ENCODE measurements around the gene SLC1A7. TPM values are rescaled to one million over a fixed set of nuclear protein-coding genes. Genes with fewer than 3 reads are reported as not detected.
A peak's percentile ranks its signal among the peaks of the same experiment; 100 is the strongest.
"Not testable (repeated sequence)": the region's sequence is repeated elsewhere in the genome, so short reads cannot be mapped to it uniquely, and the experiment has no call there.

Gene SLC1A7
- not detected for total RNA-seq

DNA sequence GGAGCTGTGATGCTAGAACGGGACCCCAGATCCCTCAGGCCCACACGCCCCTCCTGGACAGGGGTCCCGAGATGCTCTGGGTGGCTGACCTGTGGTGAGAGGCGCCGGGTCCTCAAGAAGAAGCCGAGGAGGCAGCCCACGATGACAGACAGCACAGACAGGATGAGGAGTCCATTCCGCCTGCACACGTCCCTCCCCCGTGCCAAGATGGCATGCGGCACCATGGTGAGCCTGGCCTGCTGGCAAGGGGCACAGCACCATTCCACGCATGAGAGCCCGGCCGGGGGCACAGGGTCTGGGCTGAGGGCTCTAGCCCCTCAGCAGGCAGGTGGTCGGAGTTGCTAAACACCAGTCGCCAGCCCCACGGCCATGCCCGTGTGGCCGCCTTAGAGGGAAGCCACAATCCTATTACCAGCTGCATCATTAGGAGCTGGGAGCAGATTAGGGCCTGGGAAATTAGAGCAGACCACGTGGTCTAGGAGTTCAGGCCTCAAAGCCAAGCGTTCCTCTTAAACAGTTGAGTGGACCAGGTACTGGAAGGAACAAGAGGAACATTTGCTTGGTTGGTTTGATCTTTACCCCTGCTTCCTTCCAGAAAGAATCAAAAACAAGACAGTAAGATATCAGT is at the start of gene SLC1A7:
Gene SLC1A7 (minus strand): TSS at position 413 of the 628 bp plus-strand sequence. CDS start 189 bp downstream, at position 224.
- DNase-seq (ENCODE audit: low spot score), result no peak

DNA sequence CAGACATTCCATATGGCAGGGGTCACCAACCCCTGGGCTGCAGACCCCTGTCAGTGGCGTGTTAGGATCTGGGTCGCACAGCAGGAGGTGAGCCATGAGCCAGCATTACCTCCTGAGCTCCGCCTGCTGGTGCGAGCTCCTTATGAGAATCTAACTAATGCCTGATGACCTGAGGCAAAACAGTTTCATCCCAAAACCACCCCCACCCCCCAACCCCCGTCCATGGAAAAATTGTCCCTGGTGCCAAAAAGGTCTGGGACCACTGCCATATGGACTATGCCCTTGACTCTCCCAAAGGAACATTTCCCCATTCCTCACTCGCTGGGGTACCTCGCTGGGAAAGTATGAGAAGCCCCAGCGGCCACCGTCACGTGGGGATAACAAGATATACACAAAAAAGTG is 47.8 kb upstream of the SLC1A7 start:
- no peak for DNase-seq (ENCODE audit: low spot score)

DNA sequence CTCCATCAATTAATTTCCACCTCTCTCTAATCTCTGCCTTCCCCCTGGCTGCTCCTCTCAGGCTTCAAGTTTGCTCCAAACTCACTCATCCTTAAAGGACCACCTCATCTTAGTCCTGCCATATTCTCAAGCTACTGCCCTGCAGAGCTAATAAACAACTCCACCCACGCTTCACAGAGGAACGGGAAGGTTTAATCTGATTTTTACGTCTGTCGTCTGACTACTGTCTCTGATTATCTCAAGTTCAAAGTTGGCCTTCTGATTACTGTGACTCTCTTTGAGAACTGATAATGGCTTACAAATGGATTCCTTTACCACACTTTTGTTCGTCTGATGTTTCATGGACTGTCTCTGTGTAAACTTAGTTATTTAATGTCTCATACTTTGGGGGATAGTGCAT is 46.6 kb upstream of the SLC1A7 start:
- DNase-seq (ENCODE audit: low spot score), result no peak

DNA sequence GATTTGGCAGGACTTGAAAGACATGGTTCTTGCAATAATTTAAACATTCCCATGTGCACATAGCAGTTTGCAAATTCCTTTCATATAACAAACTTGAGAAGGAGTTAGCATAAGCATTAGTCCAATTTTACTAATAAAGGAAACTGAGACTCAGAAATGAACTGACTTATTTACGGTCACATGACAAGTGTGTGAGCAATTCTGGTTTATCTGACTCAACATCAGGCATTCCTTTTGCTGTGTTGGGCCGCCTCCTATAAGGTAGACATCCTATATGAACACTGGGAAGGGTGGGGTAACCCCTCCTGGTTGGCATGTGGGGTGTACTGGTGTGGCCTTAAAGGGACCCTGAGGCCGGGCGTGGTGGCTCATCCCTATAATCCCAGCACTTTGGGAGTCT is 45.7 kb upstream of the SLC1A7 start:
- no peak for DNase-seq (ENCODE audit: low spot score)

DNA sequence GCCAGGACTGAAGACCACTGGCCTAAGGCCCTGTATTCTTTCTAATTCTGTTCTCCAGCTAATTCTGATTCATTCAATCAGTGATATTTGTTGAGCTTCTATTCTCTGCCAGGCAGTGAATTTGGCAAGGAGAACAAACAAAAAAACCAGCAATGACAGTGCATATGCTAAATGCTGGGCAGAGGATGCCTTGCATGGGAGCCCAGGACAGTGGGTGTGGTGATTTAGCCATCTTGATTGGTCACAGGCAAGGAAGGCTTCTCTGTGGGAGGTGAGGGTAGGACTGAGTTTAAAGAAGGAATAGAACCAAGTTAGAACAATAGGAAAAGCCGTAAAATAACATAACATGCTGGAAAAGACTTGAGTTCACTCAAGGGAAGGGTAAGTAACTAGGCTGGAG is 45.0 kb upstream of the SLC1A7 start:
- no peak for DNase-seq (ENCODE audit: low spot score)

DNA sequence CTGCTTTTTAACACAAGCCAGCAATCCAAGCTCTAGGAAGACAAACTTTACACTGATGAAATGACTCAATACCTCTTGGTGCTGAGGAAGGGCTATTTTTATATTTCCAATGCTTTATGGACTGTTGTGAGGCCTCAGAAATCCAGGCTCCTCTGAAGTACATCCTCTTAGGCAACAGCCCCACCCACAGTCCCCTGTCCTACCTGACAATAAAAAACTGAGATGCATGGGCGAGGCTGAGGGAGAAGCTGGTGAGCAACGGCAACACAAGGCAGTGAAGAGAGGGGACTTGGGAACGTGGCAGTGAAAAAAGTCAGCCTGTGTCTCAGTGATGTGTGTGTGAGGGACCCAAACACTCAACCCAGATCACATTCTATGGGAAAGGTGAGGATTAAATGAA is 44.1 kb upstream of the SLC1A7 start:
- no peak for DNase-seq (ENCODE audit: low spot score)

DNA sequence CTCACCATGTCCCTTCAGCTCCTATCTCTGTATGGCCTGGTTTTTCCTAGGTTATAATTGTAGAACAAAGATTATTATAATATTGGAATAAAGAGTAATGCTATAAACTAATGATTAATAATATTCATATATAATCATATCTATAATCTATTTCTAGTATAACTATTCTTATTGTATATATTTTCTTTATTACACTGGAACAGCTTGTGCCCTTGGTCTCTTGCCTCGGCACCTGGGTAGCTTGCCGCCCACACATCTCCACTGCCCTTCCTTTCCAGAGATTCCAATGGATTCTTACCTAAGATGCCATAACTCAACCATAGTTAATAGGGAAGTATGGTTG is 43.5 kb upstream of the SLC1A7 start:
- DNase-seq (ENCODE audit: low spot score), result not testable (repeated sequence)

DNA sequence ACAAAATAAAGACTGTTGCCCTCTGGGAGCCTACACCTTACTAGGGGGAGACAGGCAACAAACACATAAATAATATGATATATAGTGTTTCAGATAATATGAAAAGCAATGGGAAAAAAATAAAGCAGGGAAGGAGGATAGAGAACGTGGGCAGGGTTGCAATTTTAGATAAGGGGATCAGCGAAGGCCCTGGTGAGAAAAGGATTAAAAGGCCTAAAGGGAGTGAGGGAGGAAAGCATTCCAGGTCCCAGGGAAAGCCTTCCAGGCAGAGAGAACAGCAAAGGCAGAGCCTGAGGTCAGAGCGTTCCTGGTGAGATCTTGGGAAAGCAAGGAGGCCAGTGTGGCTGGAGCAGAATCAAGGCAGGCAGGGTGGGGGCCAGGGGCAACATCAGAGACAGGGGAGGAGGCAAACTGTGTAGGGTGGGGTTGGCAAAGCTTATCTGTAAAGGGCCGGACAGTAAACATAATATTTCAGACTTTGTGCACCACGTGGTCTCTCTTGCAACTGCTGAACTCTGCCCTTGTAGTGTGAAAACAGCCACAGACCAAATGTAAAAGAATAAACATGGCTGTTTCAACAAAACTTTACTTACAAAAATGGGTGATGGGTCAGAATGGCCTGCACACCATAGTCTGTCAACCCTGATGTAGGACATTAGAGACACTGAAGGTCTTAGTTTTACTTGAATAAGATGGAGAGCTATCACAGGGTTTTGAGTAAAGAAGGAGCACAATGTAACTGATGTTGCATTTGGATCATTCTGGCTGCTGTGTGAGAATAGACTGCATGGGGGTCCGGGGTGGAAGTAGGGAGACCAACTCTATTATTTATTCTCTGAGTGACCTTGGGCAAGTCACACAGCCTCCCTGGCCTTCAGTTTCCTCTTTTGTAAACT is 40.9 kb upstream of the SLC1A7 start:
- no peak for DNase-seq (ENCODE audit: low spot score)

DNA sequence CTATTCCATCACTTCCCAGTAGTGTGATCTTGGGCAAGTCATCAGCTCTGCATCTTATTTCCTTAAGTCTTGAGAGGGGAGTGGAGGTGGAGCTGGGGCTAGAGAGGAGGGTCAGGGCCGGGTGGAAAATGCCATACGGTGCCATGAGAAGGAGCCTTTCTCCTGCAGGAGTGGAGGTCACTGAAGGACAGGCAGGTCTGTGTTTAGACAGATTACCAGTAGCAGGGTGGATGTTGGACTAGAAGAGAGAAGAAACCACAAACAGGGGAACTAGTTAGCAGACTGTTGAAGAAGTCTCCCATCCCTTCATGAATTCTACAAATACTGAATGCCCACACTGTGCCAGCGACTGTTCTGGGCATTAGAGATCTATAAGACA is 40.3 kb upstream of the SLC1A7 start:
- DNase-seq (ENCODE audit: low spot score), result no peak

DNA sequence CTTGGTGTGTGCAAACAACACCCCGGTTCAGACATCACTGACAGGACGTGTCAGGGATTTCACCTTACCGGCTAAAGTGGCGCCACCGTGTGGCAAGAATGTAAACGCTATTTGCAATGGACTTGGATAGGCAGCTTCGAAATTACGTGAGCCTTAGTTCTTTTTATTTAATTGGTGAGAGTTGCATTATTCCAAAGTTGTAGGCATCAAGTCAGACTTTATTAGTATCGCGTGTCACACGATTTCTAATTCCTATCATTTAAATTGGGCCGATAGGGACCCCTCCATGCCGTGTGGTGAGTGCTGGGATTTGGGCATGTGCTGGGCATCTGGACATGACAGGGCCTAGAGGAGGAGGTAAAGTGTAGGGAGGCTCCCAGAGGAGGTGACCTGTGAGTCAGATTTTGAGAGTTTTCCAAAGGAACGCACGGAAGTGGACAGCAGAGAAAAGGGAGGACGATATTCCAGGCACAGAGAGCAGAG is 39.7 kb upstream of the SLC1A7 start:
- DNase-seq (ENCODE audit: low spot score), result peak; percentile 81

DNA sequence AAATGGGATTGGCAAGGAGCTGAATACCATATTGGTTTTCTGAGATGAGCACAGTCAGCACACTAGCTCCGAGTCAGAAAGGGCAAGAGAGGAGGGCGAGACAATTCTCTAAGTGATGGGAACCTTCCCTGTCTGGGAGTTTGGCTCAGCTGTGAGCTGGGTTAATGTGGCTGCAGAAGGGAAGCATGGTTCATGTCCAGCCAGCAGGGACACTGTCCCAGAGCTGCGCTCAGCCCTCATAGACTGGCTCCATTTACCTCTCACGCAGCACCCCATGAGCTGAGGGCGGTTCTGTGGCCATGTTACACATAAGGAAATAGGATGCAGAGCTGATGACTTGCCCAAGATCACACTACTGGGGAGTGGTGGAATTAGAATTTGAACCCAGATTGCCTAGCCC is 38.5 kb upstream of the SLC1A7 start:
- DNase-seq (ENCODE audit: low spot score), result no peak

DNA sequence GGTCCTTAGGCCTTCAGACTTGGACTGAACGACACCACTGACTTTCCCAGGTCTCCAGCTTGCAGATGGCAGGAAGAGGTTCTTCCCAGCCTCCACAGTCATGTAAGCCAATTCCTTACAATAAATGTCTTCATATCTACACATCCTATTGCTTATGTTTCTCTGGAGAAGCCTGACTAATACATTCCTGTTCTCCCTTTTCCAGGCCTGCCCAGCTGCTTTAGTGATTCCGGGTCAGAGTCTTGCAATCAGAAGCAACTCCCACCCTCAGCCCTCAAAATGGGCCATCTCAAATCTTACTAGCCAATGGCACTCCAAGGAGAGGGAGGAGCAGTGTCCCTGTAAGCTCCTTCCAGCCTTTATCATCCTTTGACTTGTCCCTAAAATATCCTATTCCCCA is 37.8 kb upstream of the SLC1A7 start:
- no peak for DNase-seq (ENCODE audit: low spot score)

DNA sequence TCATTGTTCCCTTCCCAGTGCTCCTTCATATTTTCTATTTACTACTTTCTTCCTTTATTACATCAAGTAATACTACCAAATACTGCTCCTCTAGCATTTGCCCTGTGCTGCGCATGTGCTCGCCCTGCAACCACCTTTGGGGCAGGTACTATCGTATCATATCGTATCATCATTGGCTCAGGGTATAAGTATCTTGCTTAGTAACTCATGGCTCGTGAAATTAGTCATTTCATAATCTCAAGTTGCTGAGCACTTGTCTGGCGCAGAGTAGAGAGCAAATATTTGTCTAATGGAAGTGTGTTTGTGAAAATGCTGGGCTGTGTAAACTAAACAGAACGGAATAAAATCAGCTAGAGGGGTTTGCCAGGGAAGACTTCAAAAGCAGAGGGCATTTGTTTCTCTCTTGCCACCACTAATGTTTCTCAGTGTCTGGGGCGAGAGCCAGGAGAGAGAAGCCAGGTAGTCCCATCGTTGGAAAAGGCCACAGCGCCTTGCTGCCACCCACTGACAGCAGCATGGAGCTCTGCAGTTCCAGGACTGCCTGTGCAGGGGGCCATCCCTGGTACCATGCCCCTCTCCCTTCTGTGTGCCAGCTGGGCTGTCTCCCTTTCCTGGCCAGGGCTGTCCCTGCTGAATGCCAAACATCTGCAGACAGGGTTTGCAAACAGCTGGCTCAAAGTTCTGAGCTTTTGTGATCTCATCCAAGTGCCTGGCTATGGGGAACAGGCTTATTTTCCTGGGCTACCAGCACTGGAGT is 34.2 kb upstream of the SLC1A7 start:
- DNase-seq (ENCODE audit: low spot score), result no peak

DNA sequence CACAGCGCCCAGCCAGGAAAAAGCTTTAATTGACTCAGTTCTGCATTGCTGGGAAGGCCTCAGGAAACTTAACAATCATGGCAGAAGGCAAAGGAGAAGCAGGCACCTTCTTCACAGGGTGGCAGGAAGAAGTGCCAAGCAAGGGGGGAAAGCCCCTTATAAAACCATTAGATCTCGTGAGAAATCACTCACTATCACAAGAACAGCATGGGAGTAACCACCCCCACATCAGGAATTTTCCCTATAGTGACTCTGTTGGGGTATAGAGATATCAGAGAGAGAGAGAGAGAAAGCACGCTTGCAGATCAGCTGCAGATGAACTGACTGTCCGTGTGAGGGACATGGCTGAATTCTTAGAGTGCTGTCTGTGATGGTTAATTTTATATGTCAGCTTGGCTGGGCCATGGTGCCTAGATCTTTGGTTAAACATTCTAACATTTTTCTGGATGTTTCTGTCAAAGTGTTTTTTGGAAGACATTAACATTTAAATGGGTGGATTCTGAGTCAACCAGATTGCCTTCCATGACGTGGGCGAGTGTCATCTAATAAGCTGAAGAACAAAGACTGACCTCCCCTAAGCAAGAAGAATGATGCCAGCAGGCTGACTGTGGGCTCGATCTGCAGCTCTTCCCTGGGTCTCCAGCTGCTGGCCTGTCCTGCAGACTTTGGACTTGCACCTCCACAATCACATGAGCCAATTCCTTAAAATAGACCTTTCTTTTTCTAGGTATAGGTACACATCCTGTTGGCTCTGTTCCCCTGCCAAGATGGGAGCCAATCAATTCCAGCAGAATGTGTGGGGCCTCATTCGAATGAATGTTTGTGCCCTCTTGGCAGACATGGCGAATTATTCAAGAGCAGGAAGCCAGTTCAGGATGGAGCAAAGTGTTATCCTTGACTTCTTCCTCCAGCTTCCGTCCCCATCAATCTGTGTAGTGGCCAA is 32.8 kb upstream of the SLC1A7 start:
- no peak for DNase-seq (ENCODE audit: low spot score)

DNA sequence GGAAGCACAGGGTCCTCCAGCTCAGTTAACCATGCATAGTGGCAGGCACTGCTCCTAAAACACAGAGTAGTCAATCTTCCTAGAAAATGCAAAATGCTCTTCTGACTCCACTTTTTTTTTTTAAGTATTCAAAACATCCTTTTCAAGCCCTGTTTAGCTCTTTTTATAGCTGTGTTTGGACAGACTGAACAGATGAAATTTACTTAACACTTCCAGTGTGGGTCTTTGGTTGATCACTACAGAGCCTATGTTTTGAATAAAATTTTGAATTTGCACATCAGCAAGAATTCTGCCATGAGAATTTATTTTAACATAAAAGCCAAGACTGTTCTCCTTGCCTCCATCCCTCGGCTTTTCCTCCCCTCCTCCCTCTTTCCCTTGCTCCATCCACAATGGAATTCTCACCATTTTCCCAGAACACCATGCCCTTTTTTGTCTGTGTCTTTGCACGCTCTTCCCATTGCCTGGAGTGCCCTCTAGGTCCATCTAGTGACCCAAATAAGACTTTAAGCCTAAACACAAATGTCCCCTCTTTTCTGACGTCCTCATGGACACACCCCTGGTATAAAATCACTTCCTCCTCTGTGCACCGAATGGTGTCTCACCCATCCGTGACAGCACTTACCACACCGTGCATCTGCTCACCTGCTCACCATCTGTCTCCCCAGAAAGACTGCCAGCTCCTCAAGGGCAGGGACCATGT is 30.1 kb upstream of the SLC1A7 start:
- DNase-seq (ENCODE audit: low spot score), result no peak

DNA sequence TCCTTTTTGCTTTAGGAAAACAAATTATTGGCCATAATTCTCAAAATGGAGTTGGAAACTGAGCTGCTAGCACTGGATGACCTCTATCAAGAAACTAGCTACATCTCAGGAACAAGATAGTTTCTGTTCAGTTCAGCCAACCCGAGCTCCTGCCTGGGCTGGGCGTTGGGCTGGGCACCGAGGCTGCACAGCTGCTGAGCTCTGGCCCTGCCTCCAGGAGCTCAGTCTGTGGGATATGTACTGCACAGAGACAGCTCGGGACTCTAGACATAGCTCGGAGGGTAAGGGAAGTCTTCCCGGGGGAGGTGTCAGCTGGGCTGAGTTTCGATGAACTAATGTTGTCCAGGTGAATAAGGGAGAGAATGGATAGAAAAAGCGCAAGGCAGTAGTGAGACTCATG is 24.5 kb upstream of the SLC1A7 start:
- DNase-seq (ENCODE audit: low spot score), result no peak

DNA sequence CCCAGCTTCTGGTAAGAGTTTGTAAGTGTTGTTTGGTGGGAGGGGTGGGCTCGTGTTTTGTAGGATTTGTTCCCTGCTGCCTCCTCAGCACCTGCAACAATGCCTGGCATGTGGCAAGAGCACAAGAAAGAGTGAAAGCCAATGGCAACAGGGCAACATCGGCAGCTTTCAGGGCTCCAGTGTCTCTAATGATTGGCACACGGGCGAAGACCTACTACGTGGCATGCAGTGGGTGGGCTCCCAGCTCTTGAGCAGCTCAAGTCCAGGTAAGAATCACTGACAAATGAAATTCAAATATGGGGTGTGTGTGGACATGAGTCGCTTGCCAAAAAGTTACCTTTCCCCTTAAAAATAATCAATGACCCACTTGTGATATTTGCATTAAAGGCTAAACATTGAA is 23.9 kb upstream of the SLC1A7 start:
- DNase-seq (ENCODE audit: low spot score), result no peak

DNA sequence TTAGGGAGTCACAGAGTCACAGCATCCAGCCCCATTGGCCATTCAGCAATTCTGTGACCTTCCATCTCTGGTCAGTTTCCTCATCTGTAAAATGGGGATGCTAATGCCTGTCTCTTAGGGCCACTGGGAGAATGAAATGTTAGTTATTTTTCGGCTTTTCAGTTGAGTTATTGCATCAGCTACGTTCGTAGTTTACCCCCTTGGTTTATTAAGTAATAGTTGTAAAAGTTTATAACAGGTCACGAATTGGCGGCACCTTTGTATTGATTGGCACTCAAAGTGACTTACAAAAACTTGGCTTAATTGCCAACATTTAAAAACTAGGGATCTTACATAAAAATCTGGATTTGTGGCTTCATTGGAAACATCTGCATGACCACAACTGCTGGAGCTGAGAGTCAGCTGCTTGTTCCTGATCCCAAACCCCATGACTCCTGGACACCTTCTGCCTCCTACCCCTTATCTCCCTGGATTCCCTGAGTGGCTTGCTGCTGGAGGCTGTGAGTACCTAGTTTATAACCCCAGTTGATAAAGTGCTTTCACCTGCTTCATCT is 23.0 kb upstream of the SLC1A7 start:
- DNase-seq (ENCODE audit: low spot score), result no peak

DNA sequence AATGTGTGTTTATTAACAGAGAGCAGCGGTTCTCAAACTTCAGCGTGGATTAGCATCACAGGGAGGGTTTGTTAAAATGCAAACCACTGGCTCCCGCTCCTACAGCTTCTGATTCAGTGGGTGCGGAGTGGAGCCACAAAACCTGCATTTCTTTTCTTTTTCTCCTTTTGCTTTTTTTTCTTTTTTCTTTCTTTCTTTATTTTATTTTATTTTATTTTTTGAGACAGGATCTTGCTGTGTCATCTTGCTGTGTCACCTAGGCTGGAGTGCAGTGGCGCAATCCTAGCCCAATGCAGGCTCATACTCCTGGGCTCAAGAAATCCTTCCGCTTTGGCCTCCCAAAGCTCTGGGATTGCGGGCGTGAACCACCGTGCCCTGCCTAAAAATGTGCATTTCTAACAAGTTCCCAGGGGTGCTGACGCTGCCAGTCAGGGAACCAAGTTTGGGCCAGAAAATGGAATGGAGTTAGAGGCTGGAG is 20.9 kb upstream of the SLC1A7 start:
- no peak for DNase-seq (ENCODE audit: low spot score)

DNA sequence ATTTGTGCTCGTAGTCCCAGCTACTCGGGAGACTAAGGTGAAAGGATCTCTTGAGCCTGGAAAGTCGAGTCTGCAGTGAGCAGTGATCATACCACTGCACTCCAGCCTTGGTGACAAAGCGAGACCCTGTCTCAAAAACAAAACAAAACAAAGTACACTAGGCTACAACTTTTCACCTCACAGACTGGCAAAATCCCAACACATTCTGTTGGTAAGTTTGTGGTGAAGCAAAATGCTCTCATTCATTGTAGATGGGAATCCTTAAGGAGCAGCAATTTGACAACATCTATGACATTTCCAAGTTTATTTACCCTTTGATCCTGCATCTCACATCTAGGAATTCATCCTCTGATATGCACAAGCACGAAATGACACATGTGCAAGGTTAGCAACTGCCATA is 20.2 kb upstream of the SLC1A7 start:
- DNase-seq (ENCODE audit: low spot score), result no peak

All from ureter (tissue), 1 donor.